LNCaP clone FGC (cell line): ENCODE data around the gene FSTL4.

ENCODE experiments used
- DNase-seq: peaks from one replicate; pipeline ENCODE4 v3.0.0-alpha.2; 2011; ENCODE audit warnings: low read depth
- H3K4me3 ChIP-seq: 2 replicates; pipeline ENCODE4 v1.5.1; 2011; ENCODE audit warnings: mild to moderate bottlenecking, low read depth, low read length, control low read depth
- CTCF ChIP-seq: IDR thresholded peaks from 2 replicates; pipeline ENCODE4 v1.5.1; 2012; ENCODE audit warnings: mild to moderate bottlenecking; ENCODE audit not compliant: control insufficient read depth, insufficient read depth; ENCODE audit errors: extremely low read depth

FSTL4 gene

DNA sequence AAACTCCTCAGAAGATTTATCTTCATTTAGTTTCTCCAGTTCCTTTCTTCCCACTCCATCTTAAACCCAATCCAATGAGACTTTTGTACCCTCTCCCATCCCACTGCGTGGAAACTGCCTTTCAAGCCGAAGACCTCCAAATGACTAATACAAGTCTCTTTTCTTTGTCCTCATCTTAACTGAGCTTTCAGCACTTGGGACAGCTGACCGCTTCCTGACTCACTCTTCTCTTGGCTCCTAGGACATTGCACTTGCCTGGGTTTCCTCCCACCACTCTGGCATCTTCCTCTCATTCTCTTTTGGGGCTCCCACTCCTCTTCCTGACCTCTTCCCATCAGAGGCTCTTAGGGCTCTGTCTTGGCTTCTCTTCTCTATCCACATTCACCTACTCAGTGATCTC, 316.8 kb downstream of the FSTL4 start:
- TF ChIP-seq CTCF = no peak
- H3K4me3 ChIP-seq = no peak overlapping the region
- DNase-seq = no peak

DNA sequence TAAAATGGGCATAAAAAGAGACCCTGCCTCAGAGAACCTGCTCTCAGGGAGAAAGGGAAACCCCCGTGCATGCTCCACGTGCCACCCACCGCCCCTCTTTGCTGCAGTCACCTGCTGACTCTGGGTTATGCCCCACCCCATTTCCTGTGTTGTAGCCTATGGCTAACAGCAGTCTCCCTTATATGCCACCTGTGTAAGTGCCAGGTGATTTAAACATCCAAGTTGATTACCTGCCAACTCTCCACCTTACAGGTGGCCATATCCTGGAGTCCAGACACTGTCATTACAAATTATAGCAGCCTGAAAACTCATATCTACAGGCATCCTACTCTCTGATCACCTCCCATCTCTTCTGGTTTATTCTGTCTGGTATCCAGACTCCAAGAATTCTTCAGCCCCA, 318.0 kb downstream of the FSTL4 start:
- no peak overlapping the region for H3K4me3 ChIP-seq
- no peak for TF ChIP-seq CTCF
- no peak for DNase-seq

DNA sequence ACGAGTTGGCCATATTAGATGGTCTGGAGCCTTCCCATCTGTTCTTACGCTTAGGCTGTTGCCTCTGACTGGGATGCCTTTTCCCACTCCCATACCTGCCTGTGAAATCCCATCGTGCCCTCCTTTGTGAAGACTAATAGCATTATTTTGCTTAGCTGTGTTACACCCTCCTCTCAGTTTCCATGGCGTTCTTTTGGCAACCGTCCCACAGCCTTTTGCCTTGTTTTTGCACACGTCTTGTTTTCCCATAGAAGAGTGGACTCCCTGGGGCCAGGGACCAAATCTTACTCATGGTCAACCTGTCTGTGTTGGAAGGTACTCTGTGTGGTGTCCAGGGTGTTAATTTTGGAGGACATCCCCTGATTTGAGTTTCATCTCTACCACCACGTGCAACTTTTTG, 318.4 kb downstream of the FSTL4 start:
- H3K4me3 ChIP-seq = no peak overlapping the region
- TF ChIP-seq CTCF = no peak
- no peak for DNase-seq

GRCh38 chr5:133292300-133292699, 320.0 kb downstream of the FSTL4 start:
- TF ChIP-seq CTCF = no peak
- DNase-seq = no peak
- H3K4me3 ChIP-seq = no peak overlapping the region

GRCh38 chr5:133291524-133291923, 320.8 kb downstream of the FSTL4 start:
- no peak for DNase-seq
- H3K4me3 ChIP-seq = no peak overlapping the region
- no peak for TF ChIP-seq CTCF

DNA sequence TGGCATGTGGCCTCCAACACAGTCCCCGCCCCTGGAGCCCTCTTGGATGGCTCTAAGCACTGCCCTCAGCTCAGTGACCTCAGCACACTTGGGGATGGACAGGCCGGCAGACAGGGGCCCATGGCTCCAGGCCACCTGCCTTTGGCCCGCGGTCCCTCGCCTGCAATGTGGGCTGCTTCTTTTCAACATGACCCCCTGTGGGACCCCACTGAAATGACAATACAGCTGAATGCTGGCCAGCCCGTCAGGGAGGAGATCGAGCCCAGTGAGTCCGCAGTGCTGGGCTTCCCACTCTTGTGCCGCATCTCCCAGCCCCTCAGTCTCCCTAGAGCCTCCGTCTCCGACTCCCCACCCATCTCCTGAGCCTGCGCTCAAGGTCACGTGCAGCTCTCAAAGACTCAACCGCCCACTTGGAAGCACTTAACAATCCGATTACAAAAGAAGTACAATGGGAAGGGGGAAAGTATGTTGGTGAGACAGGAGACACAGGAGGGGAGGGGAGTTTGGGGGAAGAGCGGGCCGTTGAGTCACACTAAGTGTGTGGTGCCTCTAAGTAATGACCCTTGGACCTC, 321.6 kb downstream of the FSTL4 start:
- no peak for TF ChIP-seq CTCF
- DNase-seq = no peak
- no peak overlapping the region for H3K4me3 ChIP-seq

DNA sequence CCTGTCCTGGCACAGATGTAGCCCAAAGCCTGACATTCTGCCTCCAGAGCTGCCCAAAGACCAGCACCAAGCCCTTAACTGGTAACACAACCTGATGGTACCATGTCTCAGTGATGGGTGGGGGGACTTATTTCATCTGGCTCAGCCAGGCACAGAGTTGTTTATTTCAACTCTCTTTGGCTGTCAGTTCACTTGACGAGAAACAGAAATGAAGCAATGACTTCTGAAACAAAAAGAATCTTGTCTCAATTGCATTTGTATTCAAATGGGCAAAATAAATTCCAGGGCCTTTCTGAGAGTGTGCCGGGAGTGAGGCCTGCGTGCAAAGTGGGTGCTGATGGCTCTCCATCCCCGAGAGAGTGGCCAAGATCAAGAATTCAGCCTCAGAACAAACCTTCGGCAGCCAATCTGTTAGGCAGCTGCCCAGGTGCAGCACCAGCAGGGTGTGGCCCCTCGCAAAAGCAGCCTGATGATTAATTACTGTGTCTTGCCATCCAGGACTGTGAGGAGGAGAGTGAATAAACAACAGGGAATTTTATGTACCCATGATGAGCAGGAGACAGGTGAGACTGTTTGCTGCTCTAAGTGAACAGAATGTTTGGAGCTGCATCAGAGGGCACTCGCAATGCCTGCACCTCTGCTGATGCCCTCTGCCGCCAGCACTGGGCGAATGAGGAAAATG, 322.5 kb downstream of the FSTL4 start:
- no peak overlapping the region for H3K4me3 ChIP-seq
- DNase-seq = peak; percentile 74
- TF ChIP-seq CTCF = peak; percentile 34
